ENCODE data around the gene ATXN1.

ATXN1 gene

GRCh38 chr6:16761471-16762267, 409 bp upstream of the ATXN1 start:
- DNase-seq: peak; percentile 87

- DNase-seq: peak; percentile 80
These were observed 1.4 kb downstream of the ATXN1 start for GRCh38 chr6:16759646-16760515.

DNA sequence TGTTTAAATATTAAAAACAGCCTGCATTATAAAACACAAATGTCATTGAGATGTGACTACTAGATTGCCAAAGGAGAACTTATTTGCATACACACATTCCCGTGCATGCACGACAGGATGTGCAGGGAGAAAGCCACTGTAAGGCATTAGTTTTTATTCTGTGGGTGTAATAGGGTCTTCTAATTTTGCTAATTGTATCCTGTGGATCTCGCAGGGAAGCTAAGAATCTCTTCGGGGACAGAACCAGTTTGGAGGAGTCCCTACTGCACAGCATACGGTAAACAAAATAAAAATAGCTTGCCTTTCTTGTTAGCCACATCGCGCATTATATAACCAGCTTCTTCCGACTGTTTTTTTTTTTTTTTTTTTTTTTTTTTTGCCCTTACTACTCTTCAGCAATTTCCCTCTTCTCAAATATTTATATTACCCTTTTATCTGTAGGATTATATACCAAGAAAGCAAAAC, 2.0 kb downstream of the ATXN1 start:
- peak; percentile 30 for DNase-seq

DNA sequence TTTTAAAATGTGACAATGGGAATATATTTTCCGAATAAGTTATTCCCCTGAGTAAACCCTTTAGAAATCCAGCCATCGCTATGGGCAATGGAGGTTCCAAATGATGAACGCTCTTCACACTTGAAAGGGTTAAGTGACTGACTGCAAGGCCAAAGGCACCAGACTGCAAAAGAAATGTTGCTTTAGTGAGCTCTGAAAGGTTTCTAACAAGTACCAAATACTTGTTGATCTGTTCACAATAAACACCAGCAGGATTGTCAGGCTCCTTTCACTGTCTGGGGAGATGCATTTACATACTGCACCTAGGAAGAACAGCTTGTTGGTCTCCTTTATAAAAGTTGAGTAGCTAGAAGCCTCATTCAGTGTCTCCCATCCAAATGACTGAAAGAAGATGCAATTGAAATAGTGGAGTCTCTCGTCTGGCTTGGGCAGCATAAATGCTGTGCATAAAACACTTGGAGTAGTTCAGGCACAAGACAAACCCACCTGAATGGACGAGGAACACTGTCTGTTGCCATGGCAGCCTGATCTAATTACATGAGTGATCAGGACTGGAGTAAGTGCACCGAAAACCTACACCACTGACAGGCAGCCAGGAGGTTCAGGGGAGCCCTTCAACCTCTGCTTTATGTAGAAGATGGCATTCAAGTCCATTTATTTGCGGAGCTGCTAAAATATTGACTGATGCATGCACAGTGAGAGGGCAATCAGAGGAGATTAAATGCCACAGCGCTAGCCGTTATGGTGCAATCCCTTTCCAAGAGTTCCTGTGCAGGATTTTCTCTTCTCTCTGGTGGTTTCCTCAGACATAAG, 2.9 kb downstream of the ATXN1 start:
- no peak for DNase-seq

- no peak for DNase-seq
These were observed 3.9 kb downstream of the ATXN1 start for GRCh38 chr6:16757332-16757731.

- DNase-seq: no peak
These were observed 4.5 kb downstream of the ATXN1 start for GRCh38 chr6:16756660-16757255.

DNA sequence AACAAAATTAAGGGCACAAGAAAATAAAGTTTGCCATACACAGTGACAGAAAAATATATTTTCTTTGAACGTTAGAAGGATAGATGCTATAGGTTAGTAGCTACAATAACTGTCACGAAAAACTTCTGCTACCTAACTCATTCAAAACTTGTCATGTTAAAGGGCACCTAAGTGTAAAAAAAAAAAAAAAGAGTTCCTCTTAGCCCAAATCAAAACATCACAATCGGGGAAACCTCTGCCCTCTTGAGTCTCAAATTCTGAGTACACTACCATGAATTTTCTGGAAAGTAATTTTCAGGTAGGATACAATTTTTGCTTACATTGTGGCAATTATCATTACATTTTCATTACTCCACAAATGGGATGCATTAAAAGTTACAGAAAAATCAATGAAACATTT, 5.7 kb downstream of the ATXN1 start:
- no peak for DNase-seq

DNA sequence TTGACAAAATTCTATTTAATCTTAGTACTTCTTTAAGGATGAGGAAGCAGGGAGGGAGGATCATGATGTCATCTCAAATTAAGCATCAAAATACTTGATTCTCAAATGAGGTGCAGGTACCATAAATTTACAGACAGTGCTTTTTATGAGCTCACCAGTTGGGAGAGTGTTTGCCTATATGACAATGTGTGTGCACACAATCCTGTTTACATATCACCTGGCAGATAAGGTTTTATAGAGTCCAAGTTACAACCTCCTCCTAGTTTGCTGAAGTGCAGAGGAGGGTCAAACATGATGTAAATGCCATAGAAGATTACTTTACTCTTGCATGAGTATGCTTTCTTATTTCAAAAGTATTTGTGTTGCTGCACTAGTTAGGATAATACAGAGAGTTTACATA, 6.4 kb downstream of the ATXN1 start:
- DNase-seq: no peak

DNA sequence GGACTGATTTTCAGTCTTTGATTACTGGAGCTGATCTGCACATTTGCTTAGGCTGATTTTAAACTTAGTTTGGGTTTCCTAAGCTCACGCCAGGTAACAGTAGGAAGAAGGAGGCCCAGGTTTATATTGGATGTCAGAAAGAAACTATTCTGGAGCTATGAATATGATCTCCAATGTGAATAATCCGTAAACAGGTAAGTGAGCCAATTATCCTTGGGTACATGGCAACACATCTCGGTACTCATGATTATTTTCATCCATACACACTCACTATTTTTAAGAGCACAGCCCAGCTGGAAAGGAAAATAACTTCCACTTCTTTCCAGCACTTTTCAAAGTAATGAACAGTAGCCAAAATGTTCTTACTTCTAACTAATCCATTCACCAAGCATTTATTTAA, 7.0 kb downstream of the ATXN1 start:
- DNase-seq: no peak

DNA sequence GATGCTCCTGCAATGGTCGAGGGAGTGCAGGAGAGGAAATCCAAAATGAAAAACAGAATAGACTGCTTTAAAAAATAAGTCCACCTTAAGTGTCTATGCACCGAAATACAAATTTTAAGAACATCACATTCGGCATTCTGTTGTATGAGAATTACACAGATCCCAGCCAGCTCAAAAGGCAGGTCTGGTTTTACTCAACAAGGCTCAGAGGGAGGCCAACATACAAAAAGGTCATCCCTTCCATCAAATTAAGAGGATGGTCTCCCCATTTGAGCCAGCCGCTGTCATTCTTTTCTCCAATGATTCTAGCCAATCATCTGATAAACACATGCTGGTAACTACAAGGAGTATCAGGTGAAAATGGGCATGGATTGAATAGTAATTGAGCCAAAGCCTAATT, 7.9 kb downstream of the ATXN1 start:
- DNase-seq: no peak

GRCh38 chr6:16752206-16752866, 8.9 kb downstream of the ATXN1 start:
- DNase-seq: peak; percentile 55

- no peak for DNase-seq
These were observed 9.9 kb downstream of the ATXN1 start for GRCh38 chr6:16751251-16751946.

- no peak for DNase-seq
These were observed 10.7 kb downstream of the ATXN1 start for GRCh38 chr6:16750566-16750965.

DNA sequence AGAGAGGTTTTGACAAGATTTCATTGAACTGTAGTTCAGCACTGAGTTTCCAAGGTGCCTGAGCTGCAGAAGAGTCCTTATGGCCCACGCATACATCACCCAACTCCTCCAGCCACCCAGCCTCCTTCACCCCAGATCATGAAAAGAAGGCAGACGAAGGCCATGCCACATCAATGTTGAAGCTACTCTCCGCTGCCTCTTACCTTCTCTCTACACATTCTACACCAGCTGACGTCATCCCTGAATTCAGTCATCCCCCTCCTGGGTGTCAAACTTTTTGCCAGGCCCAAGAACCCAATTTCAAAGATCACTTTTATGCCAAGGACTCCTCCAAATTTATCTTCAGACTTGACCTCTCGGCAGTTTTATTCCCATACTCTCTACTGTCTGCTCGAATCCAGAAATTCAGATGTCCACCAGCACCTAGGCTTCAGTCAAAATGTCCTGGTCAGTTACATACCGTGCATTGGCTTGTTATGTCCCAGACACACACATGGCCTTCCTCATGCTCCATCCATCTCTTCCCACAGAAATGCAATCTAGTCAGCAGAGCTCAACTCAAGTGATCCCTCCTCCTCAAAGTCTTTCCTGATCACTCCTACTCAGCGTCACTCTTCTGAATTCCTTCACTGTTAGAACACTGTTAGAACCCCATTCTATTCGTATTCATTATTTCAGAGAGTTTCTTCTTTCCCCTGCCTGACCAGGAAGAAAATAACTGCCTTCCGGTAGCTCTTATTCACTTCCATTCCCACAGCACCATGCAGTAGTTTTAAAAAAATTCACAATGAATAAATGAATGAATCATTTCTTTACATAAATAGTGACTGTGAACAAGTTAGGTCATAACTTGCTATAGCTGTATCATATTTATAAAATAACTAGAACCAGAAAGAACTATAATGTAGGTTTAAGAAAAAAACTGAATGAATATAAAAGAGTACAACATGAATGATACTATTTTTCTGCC, 11.5 kb downstream of the ATXN1 start:
- no peak for DNase-seq

DNA sequence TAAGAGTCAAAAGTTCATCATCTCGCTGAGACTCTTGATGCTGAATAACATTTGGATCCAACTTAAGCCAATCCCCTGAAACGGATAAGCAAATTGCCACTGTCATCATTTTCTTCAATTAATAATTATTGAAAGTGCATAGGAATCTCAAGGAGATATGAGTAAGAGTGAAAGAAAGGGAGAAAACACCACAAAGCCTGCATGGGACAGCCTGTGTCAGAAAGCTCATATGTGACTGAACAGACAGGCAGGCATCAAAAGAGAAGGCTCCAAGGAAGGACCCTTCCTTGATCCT, 13.3 kb downstream of the ATXN1 start:
- DNase-seq: no peak

GRCh38 chr6:16747232-16748024, 13.8 kb downstream of the ATXN1 start:
- DNase-seq: no peak

DNA sequence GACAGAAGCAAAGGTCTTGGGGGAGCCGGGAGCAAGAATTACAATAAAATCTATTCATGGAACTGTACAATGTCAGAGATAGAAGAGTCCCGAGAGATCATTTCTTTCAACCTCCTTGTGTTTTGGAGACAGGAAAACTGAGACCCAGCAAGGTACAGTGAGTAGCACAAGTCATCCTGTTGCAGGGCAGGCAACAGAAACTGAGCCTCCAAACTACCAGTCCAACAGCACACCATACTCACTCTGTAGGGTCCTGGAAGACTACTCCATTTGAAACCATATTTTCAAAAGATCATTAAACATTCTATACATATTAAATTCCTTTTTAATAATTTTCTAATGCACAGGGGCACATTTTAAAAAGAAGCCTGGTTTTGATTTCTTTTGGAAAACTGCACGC, 14.4 kb downstream of the ATXN1 start:
- DNase-seq: no peak

- no peak for DNase-seq
These were observed 14.9 kb downstream of the ATXN1 start for GRCh38 chr6:16746401-16746800.

- DNase-seq: no peak
These were observed 17.5 kb downstream of the ATXN1 start for GRCh38 chr6:16743664-16744210.
